Choroid plexus epithelial cell (primary cell): ENCODE measurements around the gene ENTPD1.
"Not testable (repeated sequence)": the region's sequence is repeated elsewhere in the genome, so short reads cannot be mapped to it uniquely, and the experiment has no call there.

Experiments used
- DNase-seq: peaks from one replicate; pipeline ENCODE4 v3.0.0-alpha.2; 2010; ENCODE audit warnings: low read depth
- H3K4me3 ChIP-seq: 2 replicates; pipeline ENCODE4 v1.5.1; 2011; ENCODE audit warnings: low read depth, mild to moderate bottlenecking, control low read depth, low read length, moderate library complexity
- CTCF ChIP-seq: conservative IDR thresholded peaks from 2 replicates; pipeline ENCODE4 v1.5.1; 2011; ENCODE audit warnings: low read depth, mild to moderate bottlenecking, control low read depth, inconsistent platforms, low read length, moderate library complexity

Gene ENTPD1

GRCh38 chr10:95909561-95909960, 153.6 kb downstream of the ENTPD1 start:
- TF ChIP-seq CTCF, result no peak
- no peak for DNase-seq

DNA sequence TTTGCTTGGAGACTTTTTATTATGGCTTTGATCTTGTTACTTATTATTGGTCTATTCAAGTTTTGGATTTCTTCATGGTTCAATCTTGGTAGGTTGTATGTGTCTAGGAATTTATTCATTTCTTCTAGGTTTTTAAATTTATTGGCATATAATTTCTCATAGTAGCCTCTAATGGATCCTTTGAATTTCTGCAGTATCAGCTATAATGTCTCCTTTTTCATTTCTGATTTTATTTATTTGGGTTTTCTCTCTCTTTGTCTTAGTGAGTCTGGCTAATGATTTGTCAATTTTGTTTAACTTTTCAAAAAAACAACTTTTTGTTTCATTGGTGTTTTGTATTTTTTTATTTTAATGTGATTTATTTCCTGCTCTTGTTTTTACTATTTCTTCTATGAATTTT, 160.1 kb downstream of the ENTPD1 start:
- not testable (repeated sequence) for H3K4me3 ChIP-seq, DNase-seq

More at GRCh38 chr10:95909561-95909960, 153.6 kb downstream of the ENTPD1 start:
- H3K4me3 ChIP-seq, result no peak overlapping the region
